ENCODE data around the gene KIF20B. TPM values are rescaled to one million over a fixed set of nuclear protein-coding genes. Genes with fewer than 3 reads are reported as not detected.
"Not testable (repeated sequence)": the region's sequence is repeated elsewhere in the genome, so short reads cannot be mapped to it uniquely, and the experiment has no call there.

Gene KIF20B
- polyA plus RNA-seq, 6 donors from 2014 or later, result 17.3 to 38.0 (median 25.0) TPM

- peak overlapping the region in 1 of 6 donors; percentile 8 for H3K27ac Mint-ChIP-seq
- ATAC-seq (ENCODE audit: low read depth in 2 of 2) (no peak), DNase-seq (no peak)
- no peak overlapping the region for H3K4me3 Mint-ChIP-seq
- no peaks in the 10 kb centered on the region for H3K36me3 Mint-ChIP-seq
- no peaks in the 10 kb centered on the region for H3K9me3 Mint-ChIP-seq
- peaks cover 0 to 4% (median 0%) of the 10 kb centered on the region in 3 donors for H3K27me3 Mint-ChIP-seq
- H3K4me1 Mint-ChIP-seq, result peaks cover 3 to 5% (median 4%) of the 10 kb centered on the region in 3 donors
These were observed 107.5 kb downstream of the KIF20B start for GRCh38 chr10:89808842-89809241.

GRCh38 chr10:89809766-89810165 lies 108.4 kb downstream of the KIF20B start:
- ATAC-seq (ENCODE audit: low read depth in 2 of 2), result no peak
- H3K4me3 Mint-ChIP-seq, result no peak overlapping the region
- peaks cover 4 to 6% (median 5%) of the 10 kb centered on the region in 3 donors for H3K4me1 Mint-ChIP-seq
- DNase-seq, result no peak
- no peaks in the 10 kb centered on the region for H3K9me3 Mint-ChIP-seq
- no peaks in the 10 kb centered on the region for H3K36me3 Mint-ChIP-seq
- no peak overlapping the region for H3K27ac Mint-ChIP-seq
- H3K27me3 Mint-ChIP-seq, result peaks cover 0 to 4% (median 0%) of the 10 kb centered on the region in 3 donors

DNA sequence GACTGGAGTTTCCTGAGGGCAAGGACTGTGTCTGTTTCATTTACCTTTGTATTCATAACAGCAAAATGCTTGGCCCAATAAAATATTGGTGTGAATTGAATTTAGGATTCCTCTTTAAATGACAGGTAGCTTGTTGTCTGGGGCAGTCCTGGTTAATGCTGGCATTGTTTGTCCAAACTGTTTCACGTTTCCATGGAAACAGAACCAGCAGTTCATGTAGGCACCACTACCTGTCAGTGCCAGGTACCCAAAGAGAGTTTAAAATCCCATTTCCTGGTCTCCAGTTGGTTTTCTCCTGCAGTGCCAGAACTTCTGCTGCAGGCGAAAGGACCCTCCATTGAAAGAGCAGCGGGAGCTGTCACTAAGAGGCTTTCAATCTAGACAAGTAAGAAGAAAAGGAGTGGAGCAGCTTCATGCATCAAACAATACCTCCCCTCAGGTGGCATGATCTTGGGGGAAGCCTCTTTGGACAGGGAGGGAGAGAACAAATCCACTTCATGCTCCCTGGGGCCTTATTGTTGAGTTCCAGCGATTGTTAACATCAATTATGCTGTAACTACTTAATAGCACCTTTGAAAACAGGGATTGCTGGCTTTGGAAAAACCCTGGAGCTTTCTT lies 109.6 kb downstream of the KIF20B start:
- Mint-ChIP-seq H3K36me3 (no peaks in the 10 kb centered on the region), H3K27ac (no peak overlapping the region), H3K9me3 (no peaks in the 10 kb centered on the region), H3K4me3 (no peak overlapping the region), H3K27me3 (peaks cover 0 to 6% (median 0%) of the 10 kb centered on the region in 3 donors), H3K4me1 (peaks cover 4 to 6% (median 5%) of the 10 kb centered on the region in 3 donors)
- no peak for ATAC-seq (ENCODE audit: low read depth in 2 of 2)
- no peak for DNase-seq

DNA sequence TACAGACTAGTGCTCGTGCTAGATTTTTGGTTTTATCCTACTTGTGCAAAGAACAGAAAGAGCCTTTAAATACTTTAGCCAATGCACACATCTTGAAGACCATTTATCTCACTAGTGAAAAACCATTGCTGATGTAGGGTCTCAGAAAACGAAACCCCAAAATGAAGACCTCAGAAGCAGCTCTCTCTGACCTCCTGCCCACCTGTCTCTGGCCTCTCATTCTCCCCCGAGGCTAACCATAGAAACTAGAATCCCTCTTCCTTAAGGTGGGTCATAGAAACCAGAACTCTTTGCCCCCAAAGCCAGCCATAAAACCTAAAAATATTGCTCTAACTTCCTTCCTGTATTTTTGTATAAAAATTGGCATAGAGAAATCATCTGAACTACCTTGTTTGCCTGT lies 112.2 kb downstream of the KIF20B start:
- Mint-ChIP-seq H3K27ac (no peak overlapping the region), H3K27me3 (peaks cover 0 to 20% (median 11%) of the 10 kb centered on the region in 3 donors), H3K9me3 (peaks cover 0 to 8% (median 4%) of the 10 kb centered on the region in 7 donors), H3K4me3 (no peak overlapping the region), H3K36me3 (peaks cover 8 to 9% of the 10 kb centered on the region in 2 donors), H3K4me1 (peaks cover 4 to 6% (median 5%) of the 10 kb centered on the region in 3 donors)
- no peak for DNase-seq
- ATAC-seq (ENCODE audit: low read depth in 2 of 2), result no peak

- peaks cover under 1 to 20% (median 12%) of the 10 kb centered on the region in 3 donors for H3K27me3 Mint-ChIP-seq
These were observed 112.9 kb downstream of the KIF20B start for GRCh38 chr10:89814278-89814677.

DNA sequence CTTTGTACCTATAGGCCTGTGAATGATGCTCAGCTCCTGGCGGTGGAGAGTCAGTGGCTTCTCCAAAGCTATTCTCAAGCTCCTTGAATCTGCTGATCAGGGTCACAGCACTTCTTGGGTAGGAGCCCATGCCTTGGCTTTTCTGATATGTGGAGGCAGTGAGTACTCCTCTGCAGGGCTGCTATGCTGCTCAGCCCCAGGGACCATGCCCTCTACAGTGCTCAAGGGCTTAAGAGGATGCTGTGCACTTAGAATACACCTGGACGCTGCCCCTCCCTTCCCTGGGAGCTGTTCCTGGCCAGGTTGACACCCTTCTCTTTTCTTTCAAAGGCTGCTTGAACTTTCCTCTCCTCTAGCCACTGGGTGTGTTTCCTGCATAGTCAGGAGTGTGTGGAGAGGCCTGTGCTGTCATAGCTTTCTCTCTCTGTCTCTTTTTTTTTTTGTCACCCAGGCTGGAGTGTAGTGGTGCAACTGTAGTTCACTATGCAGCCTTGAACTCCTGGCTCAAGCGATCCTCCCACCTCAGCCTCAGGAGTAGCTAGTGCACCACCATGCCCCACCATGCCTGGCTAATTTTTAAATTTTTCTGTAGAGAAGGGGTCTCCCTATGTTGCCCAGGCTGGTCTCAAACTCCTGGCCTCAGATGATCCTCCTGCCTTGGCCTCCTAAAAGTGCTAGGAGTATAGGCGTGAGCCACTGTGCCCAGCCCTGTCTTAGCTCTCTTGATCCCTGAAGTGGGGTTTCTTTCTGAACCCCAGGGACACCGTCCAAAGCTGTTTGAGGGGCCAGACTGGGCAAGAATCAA lies 113.9 kb downstream of the KIF20B start:
- Mint-ChIP-seq H3K4me3 (no peak overlapping the region), H3K9me3 (peaks cover 7 to 23% (median 11%) of the 10 kb centered on the region in 7 donors), H3K36me3 (peaks cover 16 to 20% of the 10 kb centered on the region in 2 donors), H3K27ac (peak overlapping the region in 2 of 6 donors; percentile 24 to 62), H3K4me1 (peaks cover 4 to 6% (median 5%) of the 10 kb centered on the region in 3 donors), H3K27me3 (peaks cover 6 to 20% (median 12%) of the 10 kb centered on the region in 3 donors)
- no peak for DNase-seq
- ATAC-seq (ENCODE audit: low read depth in 2 of 2), result no peak

More at GRCh38 chr10:89814278-89814677, 112.9 kb downstream of the KIF20B start:
- H3K27ac Mint-ChIP-seq, result peak overlapping the region in 1 of 6 donors; percentile 29
- DNase-seq (no peak), ATAC-seq (ENCODE audit: low read depth in 2 of 2) (no peak)
- peaks cover 14% of the 10 kb centered on the region in 2 donors for H3K36me3 Mint-ChIP-seq
- peaks cover 2 to 13% (median 6%) of the 10 kb centered on the region in 7 donors for H3K9me3 Mint-ChIP-seq
- no peak overlapping the region for H3K4me3 Mint-ChIP-seq
- peaks cover 4 to 6% (median 5%) of the 10 kb centered on the region in 3 donors for H3K4me1 Mint-ChIP-seq

DNA sequence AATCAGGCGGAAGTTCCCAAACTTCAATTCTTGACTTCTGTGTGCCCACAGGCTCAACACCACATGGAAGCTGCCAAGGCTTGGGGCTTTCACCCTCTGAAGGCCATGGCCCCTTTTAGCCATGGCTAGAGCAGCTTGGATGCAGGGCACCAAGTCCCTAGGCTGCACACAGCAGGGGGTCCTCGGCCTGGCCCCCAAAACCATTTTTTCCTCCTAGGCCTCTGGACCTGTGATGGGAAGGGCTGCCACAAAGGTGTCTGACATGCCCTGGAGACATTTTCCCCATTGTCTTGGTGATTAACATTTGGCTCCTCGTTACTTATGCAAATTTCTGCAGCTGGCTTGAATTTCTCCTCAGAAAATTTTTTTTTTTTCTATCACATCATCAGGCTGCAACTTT lies 117.6 kb downstream of the KIF20B start:
- peaks cover 7 to 24% (median 13%) of the 10 kb centered on the region in 7 donors for H3K9me3 Mint-ChIP-seq
- peaks cover 6 to 20% (median 12%) of the 10 kb centered on the region in 3 donors for H3K27me3 Mint-ChIP-seq

More for the DNA sequence above, 117.6 kb downstream of the KIF20B start:
- not testable (repeated sequence) for H3K4me3 Mint-ChIP-seq; DNase-seq; H3K4me1 Mint-ChIP-seq; ATAC-seq (ENCODE audit: low read depth in 2 of 2); H3K27ac Mint-ChIP-seq
- peaks cover 16 to 20% of the 10 kb centered on the region in 2 donors for H3K36me3 Mint-ChIP-seq

Other genes starting within 250 kb of the KIF20B start
- gene SLC16A12, start 166.0 kb upstream of the KIF20B start, polyA plus RNA-seq (ENCODE audit: low read depth in 6 of 6), result not detected
- under 1 TPM in 4 of 6 donors, not detected in 2; 0.11 to 0.78 (median 0.42) TPM for gene PANK1, start 56.3 kb upstream of the KIF20B start, polyA plus RNA-seq (ENCODE audit: low read depth in 6 of 6)

Data from naive B cell (primary cell).